Measurements from ENCODE around the gene GALNT5.
A peak's percentile ranks its signal among the peaks of the same experiment; 100 is the strongest.

GALNT5 gene

GRCh38 chr2:157303612-157304011, 46.1 kb downstream of the GALNT5 start:
- Histone ChIP-seq H3K36me3 (ENCODE audit: control insufficient read depth in 4 of 4, insufficient read depth in 4 of 4, low read length in 3 of 4) (no peaks in the 10 kb centered on the region), H3K4me3 (ENCODE audit: control insufficient read depth in 1 of 7, extremely low read depth in 1 of 7, insufficient read depth in 4 of 7, low read depth in 2 of 7, low read length in 6 of 7) (no peak overlapping the region), H3K27ac (ENCODE audit: insufficient read depth in 1 of 2, low read depth in 1 of 2, low read length in 2 of 2, poor library complexity in 1 of 2, severe bottlenecking in 2 of 2) (no peak overlapping the region), H3K27me3 (replicated peaks in 2 of 5; ENCODE audit: control insufficient read depth in 4 of 5, insufficient read depth in 5 of 5, low read length in 4 of 5) (peaks cover 0 to 2% (median 0%) of the 10 kb centered on the region in 5 experiments), H3K4me1 (ENCODE audit: control extremely low read depth in 1 of 4, control insufficient read depth in 4 of 4, insufficient read depth in 4 of 4, low read length in 3 of 4) (peaks cover 0 to 9% (median 3%) of the 10 kb centered on the region in 4 experiments), H3K9me3 (ENCODE audit: control extremely low read depth in 1 of 5, control insufficient read depth in 4 of 5, insufficient read depth in 2 of 5, low read depth in 1 of 5, low read length in 4 of 5) (no peaks in the 10 kb centered on the region)
- DNase-seq = no peak
- 0% methylated on average over 1 of the region's 2 CpGs for WGBS (ENCODE audit: insufficient coverage)
- POLR2A ChIA-PET = no interaction called here
- CTCF ChIA-PET = interaction anchor here (0.6 to 9.2 kb wide), 13 partner anchors 15 to 470 kb away, joined by 3 to 91 read pairs (median 8); partner anchors contain the start of gene ERMN

GRCh38 chr2:157304811-157305722, 47.6 kb downstream of the GALNT5 start:
- H3K36me3 ChIP-seq (ENCODE audit: control insufficient read depth in 4 of 4, insufficient read depth in 4 of 4, low read length in 3 of 4) = no peaks in the 10 kb centered on the region
- peaks cover 0 to 2% (median 0%) of the 10 kb centered on the region in 5 experiments for H3K27me3 ChIP-seq (replicated peaks in 2 of 5; ENCODE audit: control insufficient read depth in 4 of 5, insufficient read depth in 5 of 5, low read length in 4 of 5)
- H3K4me3 ChIP-seq (ENCODE audit: control insufficient read depth in 1 of 7, extremely low read depth in 1 of 7, insufficient read depth in 4 of 7, low read depth in 2 of 7, low read length in 6 of 7) = no peak overlapping the region
- H3K4me1 ChIP-seq (ENCODE audit: control extremely low read depth in 1 of 4, control insufficient read depth in 4 of 4, insufficient read depth in 4 of 4, low read length in 3 of 4) = peaks cover 0 to 9% (median 3%) of the 10 kb centered on the region in 4 experiments
- no peak for DNase-seq
- no peaks in the 10 kb centered on the region for H3K9me3 ChIP-seq (ENCODE audit: control extremely low read depth in 1 of 5, control insufficient read depth in 4 of 5, insufficient read depth in 2 of 5, low read depth in 1 of 5, low read length in 4 of 5)
- 92% methylated on average over 2 of the region's 3 CpGs for WGBS (ENCODE audit: insufficient coverage)
- POLR2A ChIA-PET = no interaction called here
- CTCF ChIA-PET = interaction anchor here (0.9 to 9.2 kb wide), 15 partner anchors 9 to 297 kb away, joined by 3 to 91 read pairs (median 5); partner anchors contain the start of gene ERMN
- H3K27ac ChIP-seq (ENCODE audit: insufficient read depth in 1 of 2, low read depth in 1 of 2, low read length in 2 of 2, poor library complexity in 1 of 2, severe bottlenecking in 2 of 2) = no peak overlapping the region

- 100% methylated on average over 2 of the region's 4 CpGs for WGBS (ENCODE audit: insufficient coverage)
- H3K9me3 ChIP-seq (ENCODE audit: control extremely low read depth in 1 of 5, control insufficient read depth in 4 of 5, insufficient read depth in 2 of 5, low read depth in 1 of 5, low read length in 4 of 5) = no peaks in the 10 kb centered on the region
- H3K36me3 ChIP-seq (ENCODE audit: control insufficient read depth in 4 of 4, insufficient read depth in 4 of 4, low read length in 3 of 4) = no peaks in the 10 kb centered on the region
- no peaks in the 10 kb centered on the region for H3K27me3 ChIP-seq (replicated peaks in 2 of 5; ENCODE audit: control insufficient read depth in 4 of 5, insufficient read depth in 5 of 5, low read length in 4 of 5)
- H3K4me1 ChIP-seq (ENCODE audit: control extremely low read depth in 1 of 4, control insufficient read depth in 4 of 4, insufficient read depth in 4 of 4, low read length in 3 of 4) = peaks cover 0 to 9% (median 3%) of the 10 kb centered on the region in 4 experiments
- ChIA-PET POLR2A (no interaction called here), CTCF (interaction anchor here (0.9 to 9.2 kb wide), 10 partner anchors 10 to 293 kb away, joined by 3 to 91 read pairs (median 5); partner anchors contain the start of gene ERMN)
- DNase-seq = no peak
- H3K4me3 ChIP-seq (ENCODE audit: control insufficient read depth in 1 of 7, extremely low read depth in 1 of 7, insufficient read depth in 4 of 7, low read depth in 2 of 7, low read length in 6 of 7) = no peak overlapping the region
- H3K27ac ChIP-seq (ENCODE audit: insufficient read depth in 1 of 2, low read depth in 1 of 2, low read length in 2 of 2, poor library complexity in 1 of 2, severe bottlenecking in 2 of 2) = no peak overlapping the region
Measured at GRCh38 chr2:157305723-157306110, 48.2 kb downstream of the GALNT5 start.

DNA sequence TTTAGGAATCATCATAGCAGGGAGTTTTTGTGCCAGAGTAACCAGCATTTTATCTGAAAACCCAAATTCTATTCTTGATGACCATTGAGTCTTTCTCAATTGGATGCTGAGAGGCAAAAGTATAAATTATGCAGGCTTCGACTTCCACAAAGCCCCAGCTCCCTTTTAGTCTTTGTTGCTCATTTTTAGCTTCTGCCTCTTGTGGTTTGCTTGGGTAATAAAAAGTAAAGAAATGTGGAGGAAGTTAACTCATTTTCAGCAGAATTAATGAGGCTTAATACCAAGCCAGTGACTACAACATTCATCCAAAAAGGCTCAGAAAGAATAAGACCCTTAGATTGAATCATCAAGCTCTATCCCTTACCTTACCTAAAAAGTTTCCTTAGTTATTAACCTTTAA, 49.5 kb downstream of the GALNT5 start:
- Histone ChIP-seq H3K27ac (ENCODE audit: insufficient read depth in 1 of 2, low read depth in 1 of 2, low read length in 2 of 2, poor library complexity in 1 of 2, severe bottlenecking in 2 of 2) (no peak overlapping the region), H3K4me3 (ENCODE audit: control insufficient read depth in 1 of 7, extremely low read depth in 1 of 7, insufficient read depth in 4 of 7, low read depth in 2 of 7, low read length in 6 of 7) (no peak overlapping the region), H3K9me3 (ENCODE audit: control extremely low read depth in 1 of 5, control insufficient read depth in 4 of 5, insufficient read depth in 2 of 5, low read depth in 1 of 5, low read length in 4 of 5) (no peaks in the 10 kb centered on the region), H3K27me3 (replicated peaks in 2 of 5; ENCODE audit: control insufficient read depth in 4 of 5, insufficient read depth in 5 of 5, low read length in 4 of 5) (no peaks in the 10 kb centered on the region), H3K4me1 (ENCODE audit: control extremely low read depth in 1 of 4, control insufficient read depth in 4 of 4, insufficient read depth in 4 of 4, low read length in 3 of 4) (peaks cover 0 to 9% (median 3%) of the 10 kb centered on the region in 4 experiments), H3K36me3 (ENCODE audit: control insufficient read depth in 4 of 4, insufficient read depth in 4 of 4, low read length in 3 of 4) (no peaks in the 10 kb centered on the region)
- WGBS (ENCODE audit: insufficient coverage) = no CpG with 5 or more reads among the region's 1 CpG
- ChIA-PET POLR2A (no interaction called here), CTCF (interaction anchor here (0.7 to 9.2 kb wide), 5 partner anchors 10 to 320 kb away, joined by 3 to 91 read pairs (median 4); partner anchors contain the start of gene ERMN)
- DNase-seq = peak; percentile 22 to 68 (median 60)

GRCh38 chr2:157309878-157310277, 52.4 kb downstream of the GALNT5 start:
- H3K27ac ChIP-seq (ENCODE audit: insufficient read depth in 1 of 2, low read depth in 1 of 2, low read length in 2 of 2, poor library complexity in 1 of 2, severe bottlenecking in 2 of 2) = no peak overlapping the region
- ChIA-PET POLR2A (no interaction called here), CTCF (interaction anchor here (1.0 to 2.6 kb wide), 3 partner anchors 15 to 318 kb away, joined by 3 to 11 read pairs (median 3); partner anchors contain the start of gene ERMN)
- H3K27me3 ChIP-seq (replicated peaks in 2 of 5; ENCODE audit: control insufficient read depth in 4 of 5, insufficient read depth in 5 of 5, low read length in 4 of 5) = no peaks in the 10 kb centered on the region
- WGBS (ENCODE audit: insufficient coverage) = 100% methylated on average over 1 of the region's 2 CpGs
- H3K36me3 ChIP-seq (ENCODE audit: control insufficient read depth in 4 of 4, insufficient read depth in 4 of 4, low read length in 3 of 4) = no peaks in the 10 kb centered on the region
- DNase-seq = no peak
- H3K4me1 ChIP-seq (ENCODE audit: control extremely low read depth in 1 of 4, control insufficient read depth in 4 of 4, insufficient read depth in 4 of 4, low read length in 3 of 4) = peaks cover 0 to 8% (median 3%) of the 10 kb centered on the region in 4 experiments
- no peak overlapping the region for H3K4me3 ChIP-seq (ENCODE audit: control insufficient read depth in 1 of 7, extremely low read depth in 1 of 7, insufficient read depth in 4 of 7, low read depth in 2 of 7, low read length in 6 of 7)
- H3K9me3 ChIP-seq (ENCODE audit: control extremely low read depth in 1 of 5, control insufficient read depth in 4 of 5, insufficient read depth in 2 of 5, low read depth in 1 of 5, low read length in 4 of 5) = no peaks in the 10 kb centered on the region

DNA sequence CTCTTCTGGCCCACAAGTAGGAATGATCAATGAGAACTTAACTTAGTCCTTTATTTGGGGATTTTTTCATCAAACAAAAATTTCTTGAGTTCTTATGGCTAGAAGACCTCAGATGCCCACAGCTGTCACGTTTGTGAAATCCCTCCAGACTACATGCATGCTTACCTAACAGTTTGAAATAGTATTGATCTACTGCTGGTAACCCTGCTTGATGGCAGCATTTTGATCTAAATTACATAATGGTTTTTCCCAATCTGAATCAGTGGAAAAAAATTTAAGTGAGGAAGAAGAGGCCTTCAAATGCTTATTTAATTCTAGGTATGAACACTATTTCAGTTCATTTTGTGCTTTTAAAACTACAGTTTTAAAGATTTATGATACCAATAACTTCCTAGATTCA, 54.2 kb downstream of the GALNT5 start:
- POLR2A ChIA-PET = no interaction called here
- no CpG with 5 or more reads among the region's 1 CpG for WGBS (ENCODE audit: insufficient coverage)
- CTCF ChIA-PET = interaction anchor here (1.1 to 2.6 kb wide), 3 partner anchors 9 to 282 kb away, joined by 3 to 11 read pairs (median 7); partner anchors contain the start of gene ERMN
- no peak overlapping the region for H3K27ac ChIP-seq (ENCODE audit: insufficient read depth in 1 of 2, low read depth in 1 of 2, low read length in 2 of 2, poor library complexity in 1 of 2, severe bottlenecking in 2 of 2)
- H3K36me3 ChIP-seq (ENCODE audit: control insufficient read depth in 4 of 4, insufficient read depth in 4 of 4, low read length in 3 of 4) = no peaks in the 10 kb centered on the region
- H3K4me1 ChIP-seq (ENCODE audit: control extremely low read depth in 1 of 4, control insufficient read depth in 4 of 4, insufficient read depth in 4 of 4, low read length in 3 of 4) = peaks cover 0 to 8% (median under 1%) of the 10 kb centered on the region in 4 experiments
- H3K9me3 ChIP-seq (ENCODE audit: control extremely low read depth in 1 of 5, control insufficient read depth in 4 of 5, insufficient read depth in 2 of 5, low read depth in 1 of 5, low read length in 4 of 5) = no peaks in the 10 kb centered on the region
- no peak overlapping the region for H3K4me3 ChIP-seq (ENCODE audit: control insufficient read depth in 1 of 7, extremely low read depth in 1 of 7, insufficient read depth in 4 of 7, low read depth in 2 of 7, low read length in 6 of 7)
- DNase-seq = no peak
- no peaks in the 10 kb centered on the region for H3K27me3 ChIP-seq (replicated peaks in 2 of 5; ENCODE audit: control insufficient read depth in 4 of 5, insufficient read depth in 5 of 5, low read length in 4 of 5)
